COLO829 (cell line): ENCODE data around the gene CBLN3.

Experiments
- DNase-seq: peaks from one replicate; pipeline ENCODE4 v3.0.0; 2012; ENCODE audit warnings: low spot score

The CBLN3 gene

DNA sequence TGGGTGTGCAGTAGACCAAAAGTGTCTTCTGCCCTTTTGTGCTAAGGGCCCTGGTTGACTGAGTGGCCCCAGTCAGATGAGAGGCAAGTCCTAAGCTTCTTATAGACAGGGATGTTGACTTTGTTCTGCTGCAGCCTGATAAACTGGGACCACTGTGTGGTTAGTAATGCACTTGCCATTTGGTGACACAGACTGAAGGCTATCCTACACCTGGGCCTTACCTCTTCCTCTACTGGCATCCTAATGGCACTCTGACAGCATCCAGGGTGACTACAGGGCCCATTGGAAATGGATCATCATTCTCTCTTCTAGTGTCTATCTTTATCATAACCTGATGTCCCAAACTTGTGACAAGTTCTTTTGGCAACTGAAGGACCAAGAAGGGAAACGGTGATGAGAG is 9.8 kb upstream of the CBLN3 start:
- DNase-seq = no peak

DNA sequence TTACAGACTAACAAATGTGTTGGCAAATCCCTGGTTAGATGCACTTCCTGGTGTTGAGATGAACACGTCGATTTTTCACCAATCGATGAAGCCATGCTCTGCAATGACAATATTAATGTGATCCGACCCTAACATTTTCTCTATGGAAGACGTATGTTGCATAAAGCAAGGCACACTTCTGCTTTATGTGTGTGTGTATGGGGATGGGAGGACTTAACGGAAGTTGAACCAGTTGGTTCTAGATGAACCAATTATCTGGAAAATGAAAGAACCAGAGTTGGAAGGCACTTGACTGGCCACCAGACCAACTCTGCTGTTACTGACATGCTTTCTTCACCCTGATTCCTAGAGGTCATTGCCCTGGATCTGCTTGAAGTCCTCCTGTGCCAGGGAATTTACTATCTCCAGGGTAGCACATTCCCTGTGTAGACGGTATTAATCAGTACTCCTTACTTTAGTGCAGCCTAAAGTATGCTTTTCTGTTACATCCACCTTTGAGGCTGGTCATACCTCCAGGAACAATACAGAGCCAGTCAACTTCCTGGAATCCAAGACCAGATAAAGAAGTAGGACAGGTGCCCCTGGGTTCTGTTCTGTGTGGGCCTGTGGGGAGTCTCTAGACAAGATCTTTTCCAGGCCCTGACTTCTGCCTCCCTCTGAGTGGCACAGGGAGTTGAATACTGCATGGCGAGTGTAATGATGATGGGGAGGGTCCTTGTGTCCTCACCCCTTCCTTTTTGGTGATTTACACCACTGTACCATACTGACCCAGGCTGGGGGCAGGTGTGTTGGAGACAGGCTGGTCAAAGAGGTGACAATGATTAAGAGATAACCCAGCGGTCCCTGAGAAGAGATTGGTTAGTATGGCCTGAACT is 9.0 kb upstream of the CBLN3 start:
- no peak for DNase-seq

DNA sequence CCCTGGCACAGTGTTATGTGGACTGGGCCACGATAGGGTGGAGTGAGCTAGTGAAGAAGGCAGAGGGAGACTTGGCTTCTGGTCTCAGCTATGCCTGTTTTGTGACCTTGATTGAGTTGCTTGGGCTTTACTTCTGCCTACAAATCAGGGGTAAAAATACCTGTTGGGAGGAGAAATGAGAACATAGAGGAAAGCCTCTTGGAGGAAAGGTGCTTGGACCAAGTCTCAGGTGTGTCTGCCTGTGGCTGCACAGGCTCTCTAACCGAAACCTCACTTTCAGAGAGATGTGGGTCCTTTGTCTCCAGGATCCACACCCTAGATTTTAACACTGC is 8.2 kb upstream of the CBLN3 start:
- DNase-seq = no peak

- no peak for DNase-seq
Observed at GRCh38 chr14:24437020-24437735, 7.7 kb upstream of the CBLN3 start.

DNA sequence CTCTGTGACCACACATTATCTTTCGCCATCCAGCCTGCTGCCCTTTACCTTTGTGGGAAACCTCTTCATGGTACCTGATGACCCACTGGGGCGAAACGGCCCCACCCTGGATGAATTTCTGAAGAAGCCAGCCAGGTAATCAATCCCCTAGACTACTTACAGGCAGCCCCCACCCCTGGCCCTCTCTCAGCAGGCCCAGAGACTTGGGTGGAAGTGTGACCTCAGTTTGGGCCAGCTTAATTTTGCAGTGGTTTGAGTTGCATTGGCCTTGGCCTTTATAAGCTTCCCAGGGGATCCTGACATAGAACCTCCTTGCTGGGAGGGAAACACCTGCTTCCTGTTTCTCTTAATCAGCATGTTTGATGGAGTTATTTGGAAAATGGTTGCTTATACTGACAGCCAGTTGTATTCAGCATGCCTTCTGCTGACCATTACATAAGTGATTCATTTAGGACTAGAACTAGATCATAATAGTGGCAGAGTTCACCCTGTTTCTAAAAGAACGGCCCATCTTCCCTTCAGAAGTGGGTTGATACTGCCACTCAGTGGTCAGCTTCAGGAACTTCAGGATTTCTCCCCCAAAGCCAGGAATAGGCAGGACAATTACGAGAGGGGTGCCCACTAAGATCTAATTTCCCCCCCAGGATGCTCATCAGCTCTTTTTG is 7.0 kb upstream of the CBLN3 start:
- DNase-seq = peak; percentile 82

DNA sequence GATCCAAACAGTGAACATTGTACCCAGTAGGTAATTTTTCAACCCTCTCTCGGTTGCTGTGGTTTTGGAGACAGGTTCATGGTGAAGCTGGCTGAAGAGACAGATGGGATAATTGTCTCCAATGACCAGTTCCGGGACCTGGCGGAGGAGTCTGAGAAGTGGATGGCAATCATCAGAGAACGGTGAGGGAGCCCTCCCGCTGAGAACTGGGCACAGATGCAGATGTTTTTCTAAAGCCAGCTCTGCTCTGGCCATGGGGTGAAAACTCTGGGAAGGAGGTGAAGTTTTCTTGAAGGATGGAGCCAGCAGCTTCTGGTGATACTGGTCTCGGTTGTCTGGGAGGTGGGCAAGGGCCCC is 6.5 kb upstream of the CBLN3 start:
- DNase-seq = no peak

DNA sequence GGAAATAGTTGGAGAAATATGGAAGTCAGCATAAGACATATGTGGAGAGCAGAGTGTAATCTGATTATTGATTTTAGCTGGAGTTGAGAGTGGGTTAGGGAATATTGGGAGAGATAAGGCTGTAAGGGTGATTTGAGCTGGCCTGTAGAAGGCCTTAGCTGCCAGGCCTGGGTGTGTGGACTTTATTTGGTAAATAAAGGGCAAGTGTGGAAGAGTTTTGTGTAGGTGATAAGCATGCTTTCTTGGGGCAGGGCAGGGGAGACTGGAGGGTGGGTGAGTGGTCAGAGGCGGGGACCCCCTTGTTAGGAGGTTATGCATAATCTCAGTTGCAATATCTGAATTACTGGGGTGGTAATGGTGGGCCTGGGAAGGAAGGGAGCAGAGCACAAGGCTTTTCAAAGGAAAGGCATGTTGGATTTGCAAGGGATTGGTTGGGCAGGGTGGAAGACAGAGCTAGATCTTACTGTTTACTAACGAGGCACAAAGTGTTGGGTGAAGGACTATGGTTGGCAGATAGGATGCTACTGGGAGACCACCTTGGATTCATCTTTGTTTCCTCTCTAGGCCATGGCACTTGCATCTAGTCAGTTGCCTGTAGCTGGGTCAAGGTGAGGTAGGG is 5.8 kb upstream of the CBLN3 start:
- DNase-seq = no peak

DNA sequence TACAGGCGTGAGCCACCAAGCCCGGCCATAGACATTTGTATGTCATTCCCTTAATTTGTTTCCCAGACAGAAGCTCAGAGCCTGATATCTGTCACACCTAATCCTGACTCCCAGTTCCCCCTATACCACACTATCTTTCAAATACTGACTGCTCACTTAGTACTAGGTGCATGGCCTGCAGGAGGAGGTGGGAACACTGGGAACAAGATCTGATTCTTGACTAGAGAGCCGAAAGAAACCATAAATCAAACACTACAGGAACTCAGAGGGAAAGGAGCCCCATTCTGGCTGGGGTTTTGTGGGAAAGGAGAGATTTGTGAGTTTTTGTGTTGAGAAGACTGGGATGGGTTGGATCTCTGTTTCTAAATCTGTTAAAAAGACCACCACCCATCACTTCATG is 5.2 kb upstream of the CBLN3 start:
- DNase-seq = no peak

DNA sequence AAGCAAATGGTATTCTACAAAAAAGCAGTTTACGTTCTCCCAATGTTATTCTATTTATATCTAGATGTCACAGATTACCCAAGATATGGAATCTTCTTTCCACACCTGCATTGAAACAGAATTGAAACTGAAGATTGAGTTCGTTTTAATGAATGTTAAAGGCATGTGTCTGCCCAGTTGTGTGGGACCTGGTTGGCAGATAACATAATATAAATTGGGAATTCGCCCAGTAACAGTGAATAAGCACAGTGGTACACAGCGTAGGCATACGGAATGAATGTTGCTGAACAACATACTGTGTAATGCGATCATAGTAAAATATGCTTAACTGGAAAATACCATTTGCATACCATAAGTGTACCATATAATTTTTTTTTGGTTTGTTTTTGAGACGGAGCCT is 4.6 kb upstream of the CBLN3 start:
- no peak for DNase-seq

- no peak for DNase-seq
Observed at GRCh38 chr14:24432259-24433131, 3.0 kb upstream of the CBLN3 start.

DNA sequence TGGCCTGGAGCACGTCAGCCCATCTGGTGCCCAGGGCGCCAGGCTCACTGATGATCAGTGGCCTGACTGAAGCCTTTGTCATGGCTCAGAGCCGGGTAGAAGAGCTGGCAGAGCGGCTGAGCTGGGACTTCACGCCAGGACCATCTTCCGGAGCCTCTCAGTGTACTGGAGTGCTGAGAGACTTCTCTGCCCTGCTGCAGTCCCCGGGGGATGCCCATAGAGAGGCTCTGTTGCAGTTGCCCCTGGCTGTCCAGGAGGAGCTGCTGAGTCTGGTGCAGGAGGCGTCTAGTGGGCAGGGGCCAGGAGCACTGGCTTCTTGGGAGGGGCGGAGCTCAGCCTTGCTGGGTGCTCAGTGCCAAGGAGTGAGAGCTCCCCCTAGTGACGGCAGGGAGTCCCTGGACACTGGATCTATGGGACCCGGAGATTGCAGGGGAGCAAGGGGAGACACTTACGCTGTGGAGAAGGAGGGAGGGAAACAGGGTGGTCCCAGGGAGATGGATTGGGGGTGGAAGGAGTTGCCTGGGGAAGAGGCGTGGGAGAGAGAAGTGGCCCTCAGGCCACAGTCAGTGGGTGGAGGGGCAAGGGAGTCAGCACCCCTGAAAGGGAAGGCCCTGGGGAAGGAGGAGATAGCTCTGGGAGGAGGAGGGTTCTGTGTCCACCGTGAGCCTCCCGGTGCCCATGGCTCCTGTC is 2.2 kb upstream of the CBLN3 start:
- DNase-seq = peak; percentile 92

- no peak for DNase-seq
Observed at GRCh38 chr14:24430682-24431568, 1.5 kb upstream of the CBLN3 start.

DNA sequence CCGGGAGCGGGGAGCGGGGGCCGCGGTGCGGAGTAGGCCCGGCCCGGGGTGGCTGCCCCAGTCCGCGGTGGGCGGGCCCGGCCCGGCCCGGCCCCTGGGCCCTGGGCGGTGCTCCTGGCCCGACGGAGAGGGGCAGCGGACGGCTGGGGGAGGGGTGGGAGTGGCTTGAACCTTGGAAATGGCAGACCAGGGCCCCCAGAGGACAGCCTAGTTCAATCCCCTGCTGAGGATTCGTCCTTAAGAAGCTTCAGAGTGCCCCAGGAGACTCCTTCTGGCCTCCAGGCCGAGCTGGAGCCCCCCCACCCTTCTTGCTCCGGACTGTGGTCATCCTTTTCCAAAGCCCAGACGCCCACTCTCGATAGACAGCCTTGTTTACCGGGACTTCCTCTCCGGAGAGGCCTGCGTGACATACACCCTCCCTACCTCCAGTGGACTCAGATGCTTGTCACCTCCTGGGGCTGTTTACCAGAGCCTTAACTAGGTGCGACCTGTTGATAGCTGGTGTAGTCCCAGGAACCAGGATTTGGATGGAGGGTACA is 744 bp upstream of the CBLN3 start:
- DNase-seq = peak; percentile 54

DNA sequence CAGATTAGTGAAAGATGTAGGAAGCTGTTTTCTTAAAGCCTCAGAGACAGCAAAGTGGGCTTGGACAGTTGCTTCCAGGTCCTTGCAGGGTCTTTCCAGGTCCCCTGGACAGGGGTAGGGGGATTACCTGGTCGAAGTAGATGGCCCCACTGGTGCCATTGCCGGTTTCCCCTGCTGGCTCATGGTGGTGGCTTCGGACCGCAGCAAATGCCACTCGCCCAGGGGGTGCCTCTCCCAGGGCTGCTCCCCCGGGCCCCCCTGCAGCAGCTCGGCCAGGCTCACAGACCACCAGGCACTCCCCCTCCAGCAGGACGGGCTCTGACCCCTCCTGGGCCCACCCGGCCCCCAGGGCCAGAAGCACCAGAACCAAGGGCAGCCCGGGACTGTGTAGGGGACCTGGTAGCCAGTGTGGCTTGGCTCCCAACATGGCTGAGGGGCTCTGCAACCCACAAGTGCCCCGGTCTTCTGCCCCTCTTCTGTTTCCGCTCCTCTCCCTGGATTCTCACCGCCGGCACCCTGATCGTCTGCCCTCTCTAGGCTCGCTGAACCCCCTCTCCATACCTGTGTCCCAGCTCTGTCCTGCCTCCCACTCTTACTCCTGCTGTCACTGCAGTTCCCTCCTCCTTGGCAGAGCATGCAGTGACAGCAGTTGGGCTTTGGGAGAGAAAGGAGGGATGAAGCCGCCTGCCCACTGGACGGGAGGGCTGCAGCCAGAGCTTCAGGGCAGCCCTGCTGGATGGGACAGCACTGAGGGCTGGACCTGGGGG is 657 bp downstream of the CBLN3 start:
- DNase-seq = no peak

GRCh38 chr14:24427537-24428508 is 1.6 kb downstream of the CBLN3 start:
- no peak for DNase-seq

- DNase-seq = no peak
Observed at GRCh38 chr14:24426912-24427536, 2.4 kb downstream of the CBLN3 start.

DNA sequence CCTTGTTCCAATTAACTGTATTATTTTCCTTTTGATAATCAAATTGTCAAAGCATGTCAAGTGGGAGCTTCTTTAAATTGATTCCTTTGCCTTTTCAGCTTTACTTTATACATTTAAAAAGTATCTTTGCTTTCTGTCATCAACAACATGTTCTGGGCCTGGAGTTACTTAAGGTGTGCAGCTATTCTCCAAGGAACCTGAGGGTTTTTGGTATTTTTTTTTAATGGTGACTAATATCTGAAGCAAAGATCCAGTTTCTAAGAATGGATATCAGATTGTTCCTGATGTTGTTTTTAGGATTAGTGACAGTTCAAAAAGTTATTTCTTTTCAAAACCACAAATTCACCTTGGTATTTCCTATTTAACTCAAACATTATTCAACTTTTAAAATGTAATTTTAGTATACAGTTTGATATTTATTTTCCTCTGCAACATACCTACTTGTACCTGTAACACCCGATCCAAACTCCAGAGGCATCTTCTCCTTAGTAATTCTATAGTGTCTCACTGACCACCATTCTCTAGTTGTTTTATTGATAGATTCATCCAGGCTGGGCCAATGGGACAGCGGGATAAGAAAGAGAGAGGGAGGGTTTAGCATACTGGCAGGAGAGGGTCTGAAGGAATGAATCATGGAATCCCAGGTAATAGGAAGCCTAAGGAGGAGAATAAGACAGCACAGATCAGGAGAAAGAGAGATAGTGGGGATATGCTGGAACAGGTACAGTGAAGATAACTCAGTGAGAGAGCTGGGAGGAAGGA is 3.1 kb downstream of the CBLN3 start:
- DNase-seq = no peak
